ENCODE results near the gene UCHL5.

- TF ChIP-seq, protein P1, sequence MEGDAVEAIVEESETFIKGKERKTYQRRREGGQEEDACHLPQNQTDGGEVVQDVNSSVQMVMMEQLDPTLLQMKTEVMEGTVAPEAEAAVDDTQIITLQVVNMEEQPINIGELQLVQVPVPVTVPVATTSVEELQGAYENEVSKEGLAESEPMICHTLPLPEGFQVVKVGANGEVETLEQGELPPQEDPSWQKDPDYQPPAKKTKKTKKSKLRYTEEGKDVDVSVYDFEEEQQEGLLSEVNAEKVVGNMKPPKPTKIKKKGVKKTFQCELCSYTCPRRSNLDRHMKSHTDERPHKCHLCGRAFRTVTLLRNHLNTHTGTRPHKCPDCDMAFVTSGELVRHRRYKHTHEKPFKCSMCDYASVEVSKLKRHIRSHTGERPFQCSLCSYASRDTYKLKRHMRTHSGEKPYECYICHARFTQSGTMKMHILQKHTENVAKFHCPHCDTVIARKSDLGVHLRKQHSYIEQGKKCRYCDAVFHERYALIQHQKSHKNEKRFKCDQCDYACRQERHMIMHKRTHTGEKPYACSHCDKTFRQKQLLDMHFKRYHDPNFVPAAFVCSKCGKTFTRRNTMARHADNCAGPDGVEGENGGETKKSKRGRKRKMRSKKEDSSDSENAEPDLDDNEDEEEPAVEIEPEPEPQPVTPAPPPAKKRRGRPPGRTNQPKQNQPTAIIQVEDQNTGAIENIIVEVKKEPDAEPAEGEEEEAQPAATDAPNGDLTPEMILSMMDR (conservative IDR thresholded peaks at IDR 0.05; ENCODE audit: low read length): no peak
- TF ChIP-seq EZH2phosphoT487 (IDR thresholded peaks at IDR 0.05; ENCODE audit: borderline replicate concordance, low read depth, low read length): no peak
Measured at GRCh38 chr1:193059282-193060114, at the start of gene UCHL5, which contains the start of gene RO60.
